GM12878 (cell line): Measurements from ENCODE around the gene GPC6.

Experiments
- ASH2L ChIP-seq: fragments of 300-600, 200-600 bp; sonication (generic); IDR thresholded peaks from 2 replicates; pipeline ENCODE4 v1.6.1; 2017; ENCODE audit warnings: low read depth, mild to moderate bottlenecking, borderline replicate concordance
- CTCF ChIP-seq, 3 experiments: IDR thresholded peaks in 2 of 3; conservative IDR thresholded peaks in 1 of 3; 2 replicates each; pipeline ENCODE4 v1.5.1; 2011; ENCODE audit warnings: low read depth in 3 of 3, low read length in 3 of 3, mild to moderate bottlenecking in 3 of 3, control low read depth in 2 of 3, moderate library complexity in 2 of 3, inconsistent platforms in 1 of 3, mixed read lengths in 1 of 3; ENCODE audit not compliant: control insufficient read depth in 2 of 3, insufficient read depth in 1 of 3; ENCODE audit errors: extremely low read depth in 1 of 3
- HDAC6 ChIP-seq: fragments of 200-600 bp; sonication (generic); IDR thresholded peaks from one replicate; pipeline ENCODE4 v1.8.0; 2017; ENCODE audit warnings: antibody characterized with exemption; ENCODE audit not compliant: unreplicated experiment
- PBX3 ChIP-seq: IDR thresholded peaks from 2 replicates; pipeline ENCODE4 v1.6.1; 2011; ENCODE audit warnings: mild to moderate bottlenecking, low read depth, low read length, moderate library complexity; ENCODE audit not compliant: insufficient replicate concordance
- RFX5 ChIP-seq: IDR thresholded peaks from 2 replicates; pipeline ENCODE4 v1.6.1; 2011; ENCODE audit warnings: low read depth, low read length, improper control_type of control experiment

GRCh38 chr13:93246069-93246468, 19.5 kb downstream of the GPC6 start:
- TF ChIP-seq RFX5 (no peak), ASH2L (no peak), HDAC6 (no peak), CTCF (IDR thresholded peaks at IDR 0.05 in 2 of 3, conservative IDR thresholded peaks at IDR 0.05 in 1 of 3; ENCODE audit: control insufficient read depth in 2 of 3, extremely low read depth in 1 of 3, insufficient read depth in 1 of 3, low read depth in 3 of 3, low read length in 3 of 3) (no peak), PBX3 (no peak)
